Measurements from ENCODE around the gene FARP1. TPM values are rescaled to one million over a fixed set of nuclear protein-coding genes. Genes with fewer than 3 reads are reported as not detected.

Gene FARP1
- total and polyA plus RNA-seq, 7 donors: 6.9 to 96.4 (median 32.9) TPM

- Histone ChIP-seq H3K27ac (peak overlapping the region in 3 of 4 donors; percentile 67 to 84 (median 80)), H3K4me1 (peaks cover 0 to 79% (median 58%) of the 10 kb centered on the region in 4 donors), H3K4me3 (no peak overlapping the region), H3K9me3 (no peaks in the 10 kb centered on the region), H3K36me3 (no peaks in the 10 kb centered on the region), H3K27me3 (no peaks in the 10 kb centered on the region)
- DNase-seq: no peak
- intact Hi-C loops (cut with DNase I): no loop called here
- TF ChIP-seq POLR2AphosphoS5 (IDR thresholded peaks at IDR 0.05) (no peak), EP300 (IDR thresholded peaks at IDR 0.05) (no peak), CTCF (IDR thresholded peaks at IDR 0.05) (no peak), POLR2A (IDR thresholded peaks at IDR 0.05) (no peak)
- WGBS, 2 donors: 84 to 88% methylated on average over 6 of the region's 6 CpGs
Observed at GRCh38 chr13:98299235-98299965, 156.5 kb downstream of the FARP1 start.

- Histone ChIP-seq H3K27me3 (no peaks in the 10 kb centered on the region), H3K4me3 (no peak overlapping the region), H3K27ac (peak overlapping the region in 3 of 4 donors; percentile 67 to 84 (median 80)), H3K9me3 (no peaks in the 10 kb centered on the region), H3K36me3 (no peaks in the 10 kb centered on the region), H3K4me1 (peaks cover 0 to 79% (median 60%) of the 10 kb centered on the region in 4 donors)
- TF ChIP-seq EP300 (IDR thresholded peaks at IDR 0.05) (no peak), CTCF (IDR thresholded peaks at IDR 0.05) (no peak), POLR2AphosphoS5 (IDR thresholded peaks at IDR 0.05) (no peak), POLR2A (IDR thresholded peaks at IDR 0.05) (no peak)
- intact Hi-C loops (cut with DNase I): no loop called here
- no peak for DNase-seq
- WGBS, 2 donors: 70 to 79% methylated on average over 7 of the region's 7 CpGs
Observed at GRCh38 chr13:98299966-98300350, 157.1 kb downstream of the FARP1 start.

DNA sequence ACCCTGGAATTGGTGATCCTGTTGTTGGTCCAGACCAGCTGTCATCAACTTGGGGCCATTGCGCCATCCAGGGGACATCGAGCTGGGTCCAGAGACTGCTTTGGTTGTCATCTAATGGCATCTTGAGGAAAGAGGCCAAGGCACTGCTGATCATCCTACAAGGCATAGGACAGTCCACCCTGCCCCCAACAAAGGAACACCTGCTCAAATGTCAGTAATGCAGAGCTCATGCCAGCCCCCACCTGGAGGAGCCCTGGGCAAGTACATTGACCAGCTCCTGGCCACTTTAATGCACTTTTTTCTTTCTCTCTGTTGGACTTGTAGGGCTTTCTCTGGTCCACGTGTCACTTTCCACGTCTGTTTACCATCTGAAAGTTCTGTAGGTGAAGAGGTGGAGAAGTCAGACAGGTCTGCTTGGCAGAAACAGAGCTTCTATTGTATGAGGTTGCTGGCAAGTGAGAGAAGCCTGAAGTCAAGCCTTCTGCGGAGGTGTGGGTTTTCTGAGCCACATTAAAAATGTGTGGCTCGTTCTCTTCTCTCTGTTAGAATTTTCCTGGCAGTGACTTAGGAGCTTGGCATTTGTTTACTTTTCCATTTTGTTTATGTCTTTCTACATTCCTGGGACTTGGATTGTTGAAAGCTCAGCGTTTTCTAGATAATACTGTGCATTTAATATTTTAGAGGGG, 158.2 kb downstream of the FARP1 start:
- H3K27me3 ChIP-seq: no peaks in the 10 kb centered on the region
- intact Hi-C loops (cut with DNase I): no loop called here
- WGBS, 2 donors: 33 to 61% methylated on average over 7 of the region's 7 CpGs
- peaks cover 0 to 68% (median 49%) of the 10 kb centered on the region in 4 donors for H3K4me1 ChIP-seq
- no peaks in the 10 kb centered on the region for H3K36me3 ChIP-seq
- DNase-seq: no peak
- TF ChIP-seq POLR2A (IDR thresholded peaks at IDR 0.05): no peak
- no peak for TF ChIP-seq CTCF (IDR thresholded peaks at IDR 0.05)
- peak in 1 of 4 donors; percentile 32 for TF ChIP-seq POLR2AphosphoS5 (IDR thresholded peaks at IDR 0.05)
- H3K27ac ChIP-seq: peak overlapping the region; percentile 41 to 84 (median 74)
- H3K4me3 ChIP-seq: peak overlapping the region in 2 of 4 donors; percentile 15
- no peaks in the 10 kb centered on the region for H3K9me3 ChIP-seq

DNA sequence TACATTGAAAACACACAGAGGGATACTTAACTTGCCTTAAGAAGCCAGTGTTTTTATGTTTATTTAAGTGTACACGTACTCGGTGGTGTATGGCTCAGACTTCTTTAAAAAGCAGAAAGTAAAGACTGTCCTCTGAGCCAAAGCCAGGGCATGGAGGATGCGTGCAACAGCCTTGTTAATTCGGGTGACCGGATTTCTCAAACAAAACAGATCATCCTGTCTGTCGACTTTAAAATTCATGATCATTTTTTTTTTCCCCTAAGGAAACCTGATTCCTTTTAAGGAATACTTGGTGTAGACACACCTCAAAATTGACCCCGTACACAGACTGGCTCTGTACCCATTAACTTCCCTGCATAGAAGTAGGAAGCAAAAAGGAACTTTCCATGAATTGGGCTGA, 158.8 kb downstream of the FARP1 start:
- Histone ChIP-seq H3K4me3 (peak overlapping the region in 2 of 4 donors; percentile 15), H3K9me3 (no peaks in the 10 kb centered on the region), H3K4me1 (peaks cover 0 to 67% (median 48%) of the 10 kb centered on the region in 4 donors), H3K36me3 (no peaks in the 10 kb centered on the region), H3K27ac (peak overlapping the region; percentile 41 to 84 (median 74)), H3K27me3 (no peaks in the 10 kb centered on the region)
- no peak for DNase-seq
- 21 to 59% methylated on average over 7 of the region's 7 CpGs for WGBS, 2 donors
- intact Hi-C loops (cut with DNase I): no loop called here
- TF ChIP-seq POLR2AphosphoS5 (IDR thresholded peaks at IDR 0.05) (no peak), CTCF (IDR thresholded peaks at IDR 0.05) (no peak), EP300 (IDR thresholded peaks at IDR 0.05) (no peak), POLR2A (IDR thresholded peaks at IDR 0.05) (no peak)

Measured in sigmoid colon (tissue), 7 donors.